Parathyroid adenoma (tissue), 2 donors: Measurements from ENCODE around the gene RAB20.
"Not testable (repeated sequence)": the region's sequence is repeated elsewhere in the genome, so short reads cannot be mapped to it uniquely, and the experiment has no call there.

Experiments used
- H2AFZ ChIP-seq: fragments of 300-600 bp; sonication (generic); one replicate; pipeline ENCODE4 v1.7.0; 2017; ENCODE audit warnings: antibody characterized with exemption, mild to moderate bottlenecking
- H3K27ac ChIP-seq: fragments of 300-600 bp; sonication (generic); one replicate; pipeline ENCODE4 v1.7.0; 2017
- H3K27me3 ChIP-seq: fragments of 300-600 bp; sonication (generic); one replicate; pipeline ENCODE4 v1.7.0; 2017; ENCODE audit warnings: low read length; ENCODE audit not compliant: control insufficient read depth, insufficient read depth
- H3K36me3 ChIP-seq: fragments of 300-600 bp; sonication (generic); one replicate; pipeline ENCODE4 v1.7.0; 2017; ENCODE audit warnings: low read length; ENCODE audit not compliant: control insufficient read depth, insufficient read depth
- H3K4me1 ChIP-seq: fragments of 300-600 bp; sonication (generic); one replicate; pipeline ENCODE4 v1.7.0; 2017; ENCODE audit warnings: control low read depth
- H3K4me2 ChIP-seq: fragments of 300-600 bp; sonication (generic); one replicate; pipeline ENCODE4 v1.7.0; 2017; ENCODE audit warnings: low read length
- H3K4me3 ChIP-seq: fragments of 300-600 bp; sonication (generic); one replicate; pipeline ENCODE4 v1.7.0; 2017; ENCODE audit warnings: low read depth, low read length
- H3K79me2 ChIP-seq: fragments of 300-600 bp; sonication (generic); one replicate; pipeline ENCODE4 v1.7.0; 2017; ENCODE audit warnings: control low read depth
- H3K9ac ChIP-seq: fragments of 300-600 bp; sonication (generic); one replicate; pipeline ENCODE4 v1.7.0; 2017; ENCODE audit warnings: mild to moderate bottlenecking
- H3K9me3 ChIP-seq: fragments of 300-600 bp; sonication (generic); one replicate; pipeline ENCODE4 v1.7.0; 2017; ENCODE audit warnings: low read length; ENCODE audit not compliant: control insufficient read depth
- TF ChIP-seq, protein P1 (sequence below): fragments of 300-600 bp; sonication (generic); IDR thresholded peaks from one replicate; pipeline ENCODE4 v1.7.0; 2017; ENCODE audit warnings: antibody characterized with exemption, mild to moderate bottlenecking
- donor health status: primary hyperparathyroidism.

RAB20 gene

DNA sequence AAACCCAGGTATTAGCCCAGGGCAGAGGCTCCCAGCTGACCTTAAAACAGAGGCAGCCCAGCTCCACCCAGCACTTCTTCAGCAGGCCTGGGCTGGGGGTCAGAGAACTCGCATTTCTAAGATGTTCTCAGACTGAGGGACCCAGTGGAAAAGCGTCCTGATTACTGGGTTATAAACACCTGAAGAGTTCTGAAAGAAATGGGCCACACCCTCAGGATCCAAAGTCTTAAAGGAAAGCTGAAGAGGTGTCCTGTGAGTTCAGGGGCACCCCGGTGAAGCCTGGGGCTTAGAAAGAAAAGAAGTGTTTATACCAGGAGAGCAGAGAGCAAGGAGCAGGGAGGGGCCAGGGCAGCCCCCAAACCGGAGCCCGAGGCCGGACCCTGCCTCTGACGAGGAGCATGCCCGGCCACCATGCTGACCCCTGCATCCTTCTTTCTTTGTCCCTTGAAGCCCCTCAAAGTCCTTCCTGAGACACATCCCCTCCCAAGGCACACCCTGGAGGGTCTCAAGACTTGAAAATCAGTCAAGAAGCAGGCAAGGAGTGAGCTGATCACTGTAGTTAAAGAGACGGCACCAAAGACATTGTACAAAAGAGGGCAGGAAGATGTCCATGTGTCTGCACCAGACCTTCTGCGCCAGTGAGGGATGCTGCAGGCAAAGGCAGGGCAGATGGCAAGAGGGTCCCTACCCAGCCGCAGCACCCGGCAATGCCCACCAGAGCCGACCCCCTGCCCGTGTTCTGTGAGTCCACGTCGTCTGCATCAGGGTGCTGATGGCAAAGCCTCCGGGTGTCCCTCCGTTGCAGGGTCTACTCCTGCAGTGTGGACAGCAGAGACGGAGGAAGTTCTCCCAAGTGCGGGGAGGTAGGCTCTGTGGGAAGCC is 10.6 kb upstream of the RAB20 start:
- H3K36me3 ChIP-seq = no peaks in the 10 kb centered on the region
- no peaks in the 10 kb centered on the region for H3K9me3 ChIP-seq
- no peaks in the 10 kb centered on the region for H3K4me1 ChIP-seq
- no peak overlapping the region for H3K27ac ChIP-seq
- H3K4me3 ChIP-seq = no peak overlapping the region
- TF ChIP-seq, protein P1, sequence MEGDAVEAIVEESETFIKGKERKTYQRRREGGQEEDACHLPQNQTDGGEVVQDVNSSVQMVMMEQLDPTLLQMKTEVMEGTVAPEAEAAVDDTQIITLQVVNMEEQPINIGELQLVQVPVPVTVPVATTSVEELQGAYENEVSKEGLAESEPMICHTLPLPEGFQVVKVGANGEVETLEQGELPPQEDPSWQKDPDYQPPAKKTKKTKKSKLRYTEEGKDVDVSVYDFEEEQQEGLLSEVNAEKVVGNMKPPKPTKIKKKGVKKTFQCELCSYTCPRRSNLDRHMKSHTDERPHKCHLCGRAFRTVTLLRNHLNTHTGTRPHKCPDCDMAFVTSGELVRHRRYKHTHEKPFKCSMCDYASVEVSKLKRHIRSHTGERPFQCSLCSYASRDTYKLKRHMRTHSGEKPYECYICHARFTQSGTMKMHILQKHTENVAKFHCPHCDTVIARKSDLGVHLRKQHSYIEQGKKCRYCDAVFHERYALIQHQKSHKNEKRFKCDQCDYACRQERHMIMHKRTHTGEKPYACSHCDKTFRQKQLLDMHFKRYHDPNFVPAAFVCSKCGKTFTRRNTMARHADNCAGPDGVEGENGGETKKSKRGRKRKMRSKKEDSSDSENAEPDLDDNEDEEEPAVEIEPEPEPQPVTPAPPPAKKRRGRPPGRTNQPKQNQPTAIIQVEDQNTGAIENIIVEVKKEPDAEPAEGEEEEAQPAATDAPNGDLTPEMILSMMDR = no peak
- H3K27me3 ChIP-seq = no peaks in the 10 kb centered on the region
- no peak overlapping the region for H3K4me2 ChIP-seq
- H3K79me2 ChIP-seq = no peaks in the 10 kb centered on the region
- no peak overlapping the region for H3K9ac ChIP-seq
- H2AFZ ChIP-seq = no peak overlapping the region

DNA sequence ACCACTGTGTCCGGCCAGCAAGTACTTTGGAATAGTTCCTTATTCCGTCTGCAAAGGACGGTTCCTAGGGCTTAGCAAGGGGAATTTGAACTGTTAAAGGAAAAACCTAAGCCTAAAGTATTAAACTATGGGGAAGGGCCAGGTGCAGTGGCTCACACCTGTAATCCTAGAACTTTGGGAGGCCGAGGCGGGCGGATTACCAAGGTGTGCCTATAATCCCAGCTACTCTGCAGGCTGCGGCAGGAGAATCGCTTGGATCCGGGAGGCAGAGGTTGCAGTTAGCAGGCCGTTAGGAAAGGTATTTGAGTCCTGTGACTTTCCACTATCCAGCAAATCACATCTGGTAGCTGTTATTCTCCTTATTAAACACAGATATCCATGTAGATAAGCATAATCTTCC is 9.4 kb upstream of the RAB20 start:
- no peaks in the 10 kb centered on the region for H3K9me3 ChIP-seq
- TF ChIP-seq, protein P1 = no peak
- H2AFZ ChIP-seq = no peak overlapping the region
- H3K79me2 ChIP-seq = no peaks in the 10 kb centered on the region
- H3K4me3 ChIP-seq = no peak overlapping the region
- H3K36me3 ChIP-seq = no peaks in the 10 kb centered on the region
- H3K4me2 ChIP-seq = no peak overlapping the region
- H3K9ac ChIP-seq = no peak overlapping the region
- H3K27ac ChIP-seq = no peak overlapping the region
- H3K4me1 ChIP-seq = no peaks in the 10 kb centered on the region
- H3K27me3 ChIP-seq = no peaks in the 10 kb centered on the region

DNA sequence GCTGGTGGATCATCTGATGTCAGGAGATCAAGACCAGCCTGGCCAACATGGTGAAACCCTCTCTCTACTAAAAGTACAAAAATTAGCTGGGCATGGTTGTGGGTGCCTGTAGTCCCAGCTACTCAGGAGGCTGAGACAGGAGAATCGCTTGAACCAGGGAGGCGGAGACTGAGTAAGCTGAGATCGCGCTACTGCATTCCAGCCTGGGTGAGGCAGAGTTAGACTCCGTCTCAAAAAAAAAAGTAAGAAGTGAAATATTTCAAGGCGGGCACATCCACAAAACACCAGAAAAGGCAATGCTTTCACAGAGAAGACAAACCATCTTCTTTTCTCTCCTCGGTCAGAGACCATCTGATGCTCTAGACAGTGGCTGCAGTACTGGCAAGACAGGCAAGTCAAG is 8.4 kb upstream of the RAB20 start:
- H3K27me3 ChIP-seq, H3K4me3 ChIP-seq, H3K9ac ChIP-seq, H3K79me2 ChIP-seq, H3K4me1 ChIP-seq, H3K4me2 ChIP-seq, H3K9me3 ChIP-seq, H3K36me3 ChIP-seq, H3K27ac ChIP-seq, H2AFZ ChIP-seq: not testable (repeated sequence)

DNA sequence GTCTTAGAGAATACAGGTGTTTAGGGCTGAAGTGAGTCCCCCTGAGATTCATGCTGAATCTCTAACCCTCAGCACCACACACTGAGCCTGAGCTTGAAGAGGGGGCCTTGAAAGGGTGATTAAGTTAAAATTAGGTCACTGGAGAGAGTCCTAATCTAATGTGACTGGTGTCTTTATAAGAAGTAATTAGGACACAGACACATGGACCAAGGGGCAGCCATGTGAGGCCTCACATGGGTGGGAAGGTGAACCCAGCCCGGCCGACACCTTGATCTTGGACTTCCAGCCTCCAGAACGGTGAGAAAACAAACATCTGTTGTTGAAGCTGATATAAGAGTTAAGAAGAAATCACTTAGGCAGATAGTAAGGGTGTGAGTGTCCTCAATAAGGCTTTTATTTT is 7.1 kb upstream of the RAB20 start:
- Histone ChIP-seq H3K4me1 (no peaks in the 10 kb centered on the region), H3K79me2 (no peaks in the 10 kb centered on the region), H3K36me3 (no peaks in the 10 kb centered on the region), H2AFZ (no peak overlapping the region), H3K4me2 (no peak overlapping the region), H3K4me3 (no peak overlapping the region), H3K9ac (no peak overlapping the region), H3K27me3 (no peaks in the 10 kb centered on the region), H3K9me3 (no peaks in the 10 kb centered on the region), H3K27ac (no peak overlapping the region)
- TF ChIP-seq, protein P1 = no peak

DNA sequence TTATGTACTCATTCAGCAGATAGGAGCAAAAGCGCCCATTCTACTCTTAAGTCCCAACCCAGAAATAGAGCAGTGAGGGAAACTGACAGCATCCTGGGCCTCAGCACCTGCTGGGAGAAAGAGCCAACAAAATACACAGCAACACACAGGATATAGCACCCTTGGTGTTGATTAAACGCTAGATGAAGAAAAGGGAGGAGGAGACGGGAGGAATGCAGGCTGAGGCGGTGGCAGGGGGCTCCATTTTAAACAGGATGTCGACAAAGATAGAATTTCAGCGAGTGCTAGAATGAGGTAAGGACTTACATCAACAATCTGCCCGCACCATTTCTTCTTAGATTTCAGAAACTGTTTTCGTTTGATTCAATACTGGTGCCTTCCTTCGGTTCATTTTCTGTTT is 4.6 kb upstream of the RAB20 start:
- Histone ChIP-seq H2AFZ (no peak overlapping the region), H3K36me3 (no peaks in the 10 kb centered on the region), H3K27ac (no peak overlapping the region), H3K9me3 (no peaks in the 10 kb centered on the region), H3K4me3 (no peak overlapping the region), H3K27me3 (no peaks in the 10 kb centered on the region), H3K79me2 (no peaks in the 10 kb centered on the region), H3K9ac (no peak overlapping the region), H3K4me1 (no peaks in the 10 kb centered on the region), H3K4me2 (no peak overlapping the region)
- TF ChIP-seq, protein P1 = no peak
